HG02642 (cell line): ENCODE results near the gene PCGF3.
"Not testable (repeated sequence)": the region's sequence is repeated elsewhere in the genome, so short reads cannot be mapped to it uniquely, and the experiment has no call there.

Source experiments
- ATAC-seq: cut with Tn5 transposase; IDR thresholded peaks from one replicate; pipeline ENCODE4 v1.9.1; 2021; ENCODE audit warnings: mild to moderate bottlenecking; ENCODE audit not compliant: unreplicated experiment, poor library complexity

Gene PCGF3

GRCh38 chr4:776743-777441 is 71.3 kb downstream of the PCGF3 start:
- no peak for ATAC-seq

GRCh38 chr4:777520-778262 is 72.1 kb downstream of the PCGF3 start:
- no peak for ATAC-seq

GRCh38 chr4:779555-779954 is 73.9 kb downstream of the PCGF3 start:
- ATAC-seq, result no peak

GRCh38 chr4:780255-780654 is 74.6 kb downstream of the PCGF3 start:
- ATAC-seq, result not testable (repeated sequence)

- ATAC-seq, result peak; percentile 2
Measured at GRCh38 chr4:780716-781492, 75.3 kb downstream of the PCGF3 start.

- peak; percentile 94 for ATAC-seq
Measured at GRCh38 chr4:781493-782216, 76.0 kb downstream of the PCGF3 start.

GRCh38 chr4:784401-785331 is 79.0 kb downstream of the PCGF3 start:
- no peak for ATAC-seq

GRCh38 chr4:785332-786073 is 79.9 kb downstream of the PCGF3 start:
- ATAC-seq, result no peak

- no peak for ATAC-seq
Measured at GRCh38 chr4:786074-786741, 80.6 kb downstream of the PCGF3 start.

GRCh38 chr4:786861-787300 is 81.2 kb downstream of the PCGF3 start:
- ATAC-seq, result no peak

- no peak for ATAC-seq
Measured at GRCh38 chr4:787561-787981, 81.9 kb downstream of the PCGF3 start.

- no peak for ATAC-seq
Measured at GRCh38 chr4:788006-788635, 82.5 kb downstream of the PCGF3 start.

GRCh38 chr4:788636-789297 is 83.1 kb downstream of the PCGF3 start:
- no peak for ATAC-seq

GRCh38 chr4:789571-790465 is 84.2 kb downstream of the PCGF3 start:
- ATAC-seq, result no peak

GRCh38 chr4:790466-790820 is 84.8 kb downstream of the PCGF3 start:
- ATAC-seq, result no peak

- no peak for ATAC-seq
Measured at GRCh38 chr4:791252-791897, 85.7 kb downstream of the PCGF3 start.
